ENCODE measurements around the gene ADAMTSL5.
"Not testable (repeated sequence)": the region's sequence is repeated elsewhere in the genome, so short reads cannot be mapped to it uniquely, and the experiment has no call there.

Gene ADAMTSL5

GRCh38 chr19:1477056-1477455, 35.8 kb downstream of the ADAMTSL5 start:
- FAIRE-seq, result not testable (repeated sequence)

DNA sequence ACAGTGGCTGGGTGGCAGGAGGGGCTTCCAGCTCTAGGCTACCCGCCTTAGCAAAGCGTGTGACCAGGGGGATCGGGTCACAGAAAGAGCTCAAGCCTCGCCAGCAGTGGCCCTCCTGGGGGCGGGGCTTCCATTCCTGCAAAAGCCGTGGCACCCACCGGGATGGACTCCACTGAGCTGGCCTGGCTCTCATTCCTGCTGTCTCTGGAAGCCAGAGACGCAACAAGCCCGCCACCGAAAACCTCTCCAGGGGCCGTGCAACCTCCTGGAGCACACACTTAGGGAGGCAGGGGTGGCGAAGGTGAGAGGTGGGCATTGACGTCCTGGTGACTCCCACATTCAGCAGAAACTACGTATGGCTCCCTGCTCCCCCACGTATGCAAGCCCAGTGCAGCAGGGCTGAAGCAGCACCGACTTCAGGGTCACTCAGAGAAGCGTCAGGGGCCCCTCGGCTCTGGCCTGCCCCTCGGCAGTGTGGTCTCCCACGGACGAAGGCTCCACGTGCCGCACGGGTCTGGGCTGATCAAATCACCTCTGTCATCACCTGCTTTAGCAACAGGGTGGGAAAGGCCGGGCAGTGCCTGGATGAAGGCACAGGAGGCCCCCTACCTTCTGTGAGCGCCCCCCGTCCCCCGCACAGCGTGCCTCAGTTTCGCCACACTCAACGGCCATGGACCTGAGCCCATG, 36.9 kb downstream of the ADAMTSL5 start:
- FAIRE-seq, result no peak

GRCh38 chr19:1474765-1475351, 38.0 kb downstream of the ADAMTSL5 start:
- FAIRE-seq, result no peak

DNA sequence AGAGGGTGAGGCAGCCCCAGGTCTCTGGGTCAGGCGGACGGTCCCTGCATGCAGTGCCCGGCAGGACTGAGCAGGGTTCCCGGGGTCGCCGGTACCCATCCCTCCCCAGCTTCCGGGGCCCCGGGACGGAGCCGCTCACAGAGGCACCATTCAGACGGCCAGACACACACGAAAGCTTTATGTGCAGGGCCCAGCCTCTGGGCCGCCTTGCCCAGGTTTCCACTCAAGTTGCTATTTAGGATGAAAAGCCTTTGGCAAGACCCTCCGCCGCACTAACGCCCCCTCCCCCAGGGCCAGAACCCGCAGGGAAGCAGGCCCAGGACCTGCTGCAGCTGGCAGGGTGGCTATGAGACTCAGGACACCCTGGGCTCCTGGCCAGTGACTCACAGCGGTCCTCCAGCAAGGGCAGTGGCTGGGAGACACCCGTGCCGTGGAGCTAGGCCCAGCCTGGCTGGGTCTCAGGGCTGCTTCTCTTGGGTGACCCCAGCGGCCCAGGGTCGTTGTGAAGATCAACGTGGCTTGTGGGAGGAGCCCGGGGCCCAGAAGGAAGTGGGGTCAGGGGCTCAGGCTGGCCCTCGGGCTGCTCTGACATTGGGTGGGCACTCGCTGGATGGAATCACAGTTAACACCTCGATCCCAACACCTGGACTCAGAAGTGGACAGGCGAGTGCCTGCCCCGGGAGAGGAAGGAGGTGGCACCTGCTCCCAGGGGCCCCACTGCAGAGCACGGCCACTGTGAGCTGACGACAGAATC, 38.6 kb downstream of the ADAMTSL5 start:
- no peak for FAIRE-seq

GRCh38 chr19:1473085-1473851, 39.6 kb downstream of the ADAMTSL5 start:
- no peak for FAIRE-seq

- no peak for FAIRE-seq
Observed at GRCh38 chr19:1472231-1473084, 40.4 kb downstream of the ADAMTSL5 start.

DNA sequence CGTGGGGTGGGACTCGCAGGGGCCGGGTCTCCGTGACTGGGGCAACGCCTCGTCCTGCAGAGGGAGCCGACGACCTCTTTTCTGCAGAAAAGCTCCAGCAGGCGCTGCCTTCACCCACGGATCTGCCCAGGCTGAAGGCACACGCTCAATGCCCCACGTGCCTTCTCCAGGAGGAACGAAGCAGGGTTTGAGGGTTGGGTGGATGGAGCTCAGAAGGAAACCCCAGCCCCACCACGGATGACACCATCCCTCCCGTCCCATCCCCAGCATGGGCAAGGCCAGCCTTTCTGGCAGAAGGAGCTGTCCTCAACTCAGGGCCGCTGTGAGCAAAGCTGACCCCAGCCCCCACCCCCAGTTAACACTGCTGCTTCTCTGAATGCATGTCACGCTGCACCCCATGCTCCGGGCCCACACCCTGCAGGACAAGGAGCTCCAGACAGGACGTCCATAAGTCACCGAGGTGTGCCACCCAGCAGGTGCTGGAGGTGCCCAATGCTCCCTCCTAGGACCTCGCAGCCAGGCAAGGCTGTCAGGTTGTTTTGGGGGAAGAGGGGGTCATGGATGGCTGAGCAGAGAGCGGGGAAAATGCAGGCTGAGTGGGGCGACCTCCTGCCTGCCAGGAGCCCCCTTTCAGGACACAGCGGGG, 41.2 kb downstream of the ADAMTSL5 start:
- FAIRE-seq, result no peak

DNA sequence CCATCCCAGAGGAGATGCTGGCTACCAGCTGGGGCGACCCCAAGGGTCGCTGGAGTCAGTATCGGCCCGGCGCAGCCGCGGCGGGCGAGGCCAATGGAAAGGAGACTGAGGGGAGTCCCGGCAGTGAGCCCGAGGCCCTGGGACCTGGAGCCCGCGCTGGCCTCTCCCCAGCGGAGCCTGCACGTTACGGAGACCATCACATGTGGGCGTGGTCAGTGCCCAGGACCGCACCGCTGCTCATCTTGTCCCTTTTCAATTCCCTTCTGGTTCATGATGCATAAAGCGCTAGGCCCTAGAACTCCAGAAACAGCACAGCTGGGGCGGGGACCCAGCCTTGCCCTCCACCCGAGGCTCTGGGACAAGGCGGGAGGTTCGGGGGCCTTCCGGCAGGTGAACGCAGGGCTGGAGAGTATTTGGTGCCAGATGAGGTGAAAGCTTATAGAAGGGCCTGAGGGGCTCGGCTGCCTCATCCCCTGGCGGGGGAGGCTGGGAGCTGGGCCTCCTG, 41.8 kb downstream of the ADAMTSL5 start:
- FAIRE-seq, result no peak

DNA sequence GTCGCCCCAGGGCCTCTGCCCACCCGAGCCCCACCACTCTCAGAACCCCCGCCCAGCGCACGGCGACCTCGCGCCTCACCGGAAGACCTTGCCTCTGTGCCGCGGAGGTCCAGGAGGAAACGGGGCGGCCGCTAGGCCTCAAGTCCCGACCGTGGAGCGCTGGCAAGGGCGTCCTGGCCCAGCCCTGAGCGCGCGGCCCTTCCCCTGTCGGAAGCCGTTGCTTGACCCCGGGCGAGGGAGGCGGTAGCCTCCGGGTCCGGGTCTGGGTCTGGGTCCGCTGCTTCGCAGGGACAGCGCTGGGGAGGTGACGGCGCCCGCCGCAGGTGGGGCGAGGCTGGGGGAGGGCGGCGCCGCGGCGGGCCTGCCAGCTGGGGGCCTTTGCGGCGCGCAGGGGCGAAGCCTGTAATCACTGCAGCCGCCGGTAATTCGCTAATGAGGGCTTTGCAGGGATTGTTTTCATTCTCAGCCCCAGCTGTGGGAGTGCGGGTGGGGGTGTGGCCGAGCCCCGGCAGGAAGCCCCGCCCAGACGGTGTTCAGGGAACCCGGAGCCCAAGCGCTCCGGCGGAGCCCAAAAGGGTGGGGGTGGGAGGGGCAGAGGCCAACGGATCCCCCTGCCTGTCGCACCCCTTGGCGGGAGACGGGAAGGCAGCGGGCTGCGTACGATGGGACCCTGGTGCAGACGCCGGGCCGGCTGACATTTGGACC, 42.4 kb downstream of the ADAMTSL5 start:
- no peak for FAIRE-seq

DNA sequence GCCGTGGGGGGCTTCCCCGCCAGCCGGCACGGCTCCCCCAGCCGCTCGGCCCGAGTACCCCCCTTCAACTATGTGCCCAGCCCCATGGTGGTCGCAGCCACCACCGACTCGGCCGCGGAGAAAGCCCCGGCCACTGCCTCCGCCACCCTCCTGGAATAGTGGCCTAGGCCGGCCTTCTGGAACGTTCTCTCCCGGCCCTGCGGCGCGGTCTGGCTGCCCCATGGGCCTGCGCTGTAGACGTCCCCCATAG, 42.8 kb downstream of the ADAMTSL5 start:
- no peak for FAIRE-seq

GRCh38 chr19:1469255-1470054, 43.4 kb downstream of the ADAMTSL5 start:
- FAIRE-seq, result no peak

- FAIRE-seq, result no peak
Observed at GRCh38 chr19:1468821-1469254, 44.0 kb downstream of the ADAMTSL5 start.

- FAIRE-seq, result no peak
Observed at GRCh38 chr19:1468274-1468820, 44.5 kb downstream of the ADAMTSL5 start.

- FAIRE-seq, result no peak
Observed at GRCh38 chr19:1467490-1468273, 45.1 kb downstream of the ADAMTSL5 start.

DNA sequence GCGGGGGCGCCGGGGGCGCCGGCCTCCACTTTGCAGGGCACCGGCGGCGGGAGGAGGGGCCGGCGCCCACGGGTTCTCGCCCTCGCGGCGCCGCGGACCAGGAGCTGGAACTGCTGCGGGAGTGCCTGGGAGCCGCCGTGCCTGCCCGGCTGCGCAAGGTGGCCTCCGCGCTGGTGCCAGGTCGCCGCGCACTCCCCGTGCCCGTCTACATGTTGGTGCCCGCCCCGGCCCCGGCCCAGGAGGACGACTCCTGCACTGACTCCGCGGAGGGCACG, 45.7 kb downstream of the ADAMTSL5 start:
- no peak for FAIRE-seq

DNA sequence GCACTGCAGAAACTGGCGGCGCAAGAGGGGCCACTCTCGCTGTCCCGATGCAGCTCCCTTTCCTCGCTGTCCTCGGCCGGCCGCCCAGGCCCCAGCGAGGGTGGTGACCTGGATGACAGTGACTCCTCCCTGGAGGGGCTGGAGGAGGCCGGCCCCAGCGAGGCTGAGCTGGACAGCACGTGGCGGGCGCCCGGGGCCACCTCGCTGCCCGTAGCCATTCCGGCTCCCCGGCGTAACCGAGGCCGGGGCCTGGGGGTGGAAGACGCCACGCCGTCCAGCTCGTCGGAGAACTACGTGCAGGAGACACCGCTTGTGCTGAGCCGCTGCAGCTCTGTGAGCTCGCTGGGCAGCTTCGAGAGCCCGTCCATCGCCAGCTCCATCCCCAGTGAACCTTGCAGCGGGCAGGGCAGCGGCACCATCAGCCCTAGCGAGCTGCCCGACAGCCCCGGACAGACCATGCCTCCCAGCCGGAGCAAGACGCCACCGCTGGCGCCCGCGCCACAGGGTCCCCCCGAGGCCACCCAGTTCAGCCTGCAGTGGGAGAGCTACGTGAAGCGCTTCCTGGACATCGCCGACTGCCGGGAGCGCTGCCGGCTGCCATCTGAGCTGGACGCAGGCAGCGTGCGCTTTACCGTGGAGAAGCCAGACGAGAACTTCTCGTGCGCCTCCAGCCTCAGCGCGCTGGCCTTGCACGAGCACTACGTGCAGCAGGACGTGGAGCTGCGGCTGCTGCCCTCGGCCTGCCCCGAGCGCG, 46.2 kb downstream of the ADAMTSL5 start:
- no peak for FAIRE-seq

GRCh38 chr19:1466018-1466460, 46.8 kb downstream of the ADAMTSL5 start:
- FAIRE-seq, result no peak

Measured in colon (tissue), 2 donors.